T-cell (primary cell): ENCODE data around the gene DHX58. TPM values are rescaled to one million over a fixed set of nuclear protein-coding genes. Genes with fewer than 3 reads are reported as not detected.

Experiments
- total RNA-seq, 35 experiments: library from RNA in 6 of 35; stranded (reverse) in 6 of 35; fragments of 120-200 nt in 1 of 35; gene quantifications; one replicate each; pipeline versions ENCODE4 v1.2.1 to v1.2.4 and lab custom pipeline; 2013 to 2026

The DHX58 gene
- total RNA-seq, 5 donors from 2014 or later (not counting 1 experiment from before 2014, with no cell fraction given), result 38.2 to 63.0 (median 41.7) TPM

Other genes with a start within 250 kb of the DHX58 start
- 10 to 100 TPM; 17.1 to 28.2 (median 18.6) TPM for gene KLHL11, start 247.3 kb downstream of the DHX58 start, total RNA-seq
- gene ACLY, start 193.8 kb downstream of the DHX58 start, total RNA-seq, result 100 to 1,000 TPM in 1 of 5 donors, 10 to 100 TPM in 4; 69.1 to 101 (median 96.3) TPM
- 1 to 10 TPM in 1 of 5 donors, under 1 TPM in 3, not detected in 1; 0.22 to 2.0 (median 0.39) TPM for gene ODAD4, start 182.1 kb downstream of the DHX58 start, total RNA-seq
- 10 to 100 TPM; 24.4 to 36.2 (median 34.3) TPM for gene CNP, start 145.9 kb downstream of the DHX58 start, total RNA-seq
- 100 to 1,000 TPM; 107 to 129 (median 112) TPM for gene DNAJC7, start 95.3 kb downstream of the DHX58 start, total RNA-seq
- 10 to 100 TPM; 11.0 to 19.6 (median 18.4) TPM for gene NKIRAS2, start 92.6 kb downstream of the DHX58 start, total RNA-seq
- gene C17orf113, start 62.1 kb downstream of the DHX58 start, total RNA-seq, result 1 to 10 TPM in 1 of 5 donors, under 1 TPM in 4; 0.35 to 1.1 (median 0.89) TPM
- gene ZNF385C, start 14.2 kb downstream of the DHX58 start, total RNA-seq, result 1 to 10 TPM in 1 of 5 donors, under 1 TPM in 4; 0.16 to 1.0 (median 0.46) TPM
- 10 to 100 TPM; 41.1 to 75.5 (median 61.1) TPM for gene KAT2A, start 8.7 kb upstream of the DHX58 start, total RNA-seq
- gene HSPB9, start 10.1 kb upstream of the DHX58 start, total RNA-seq, result under 1 TPM in 2 of 5 donors, not detected in 3; 0.13 to 0.18 TPM
- 10 to 100 TPM; 72.3 to 85.9 (median 79.3) TPM for gene RAB5C, start 42.3 kb upstream of the DHX58 start, total RNA-seq
- gene KCNH4, start 68.4 kb upstream of the DHX58 start, total RNA-seq, result under 1 TPM in 4 of 5 donors, not detected in 1; 0.06 to 0.35 (median 0.20) TPM
- gene HCRT, start 72.7 kb upstream of the DHX58 start, total RNA-seq, result not detected
- gene GHDC, start 81.8 kb upstream of the DHX58 start, total RNA-seq, result 10 to 100 TPM; 15.8 to 26.2 (median 22.5) TPM
- gene STAT5B, start 163.7 kb upstream of the DHX58 start, total RNA-seq, result 100 to 1,000 TPM; 178 to 205 (median 186) TPM
- 100 to 1,000 TPM; 141 to 160 (median 147) TPM for gene STAT5A, start 175.8 kb upstream of the DHX58 start, total RNA-seq